Left lung (tissue), 10 donors: ENCODE results near the gene SENP3. TPM values are rescaled to one million over a fixed set of nuclear protein-coding genes. Genes with fewer than 3 reads are reported as not detected.
"Not testable (repeated sequence)": the region's sequence is repeated elsewhere in the genome, so short reads cannot be mapped to it uniquely, and the experiment has no call there.

Experiments used
- ATAC-seq: fragments of 200-7000 bp; cut with Tn5 transposase; one replicate; pipeline ENCODE4 v1.9.1; 2020; ENCODE audit warnings: moderate library complexity
- DNase-seq, 4 donors: peaks; one replicate each; pipeline ENCODE4 v3.0.0-alpha.2; 2013 to 2020
- H3K27ac ChIP-seq, 2 donors: fragments of 200-600 bp; sonication (generic) in 1 of 2; one replicate each; pipeline versions ENCODE4 v1.5.0 to v1.8.0; 2020 to 2021
- H3K27me3 ChIP-seq, 2 donors: fragments of 200-600 bp; sonication (generic) in 1 of 2; one replicate each; pipeline versions ENCODE4 v1.5.0 to v1.8.0; 2020 to 2021
- H3K36me3 ChIP-seq, 2 donors: fragments of 200-600 bp; sonication (generic) in 1 of 2; one replicate each; pipeline versions ENCODE4 v1.5.0 to v1.8.0; 2020 to 2021
- H3K4me1 ChIP-seq, 2 donors: fragments of 200-600 bp; one replicate each; pipeline ENCODE4 v1.8.0; 2021
- H3K4me3 ChIP-seq, 2 donors: fragments of 200-600 bp; sonication (generic) in 1 of 2; one replicate each; pipeline versions ENCODE4 v1.5.0 to v1.8.0; 2020 to 2021; ENCODE audit warnings: mild to moderate bottlenecking in 1 of 2
- H3K9me3 ChIP-seq, 2 donors: fragments of 200-600 bp; sonication (generic) in 1 of 2; one replicate each; pipeline versions ENCODE4 v1.5.0 to v1.8.0; 2020 to 2021
- CTCF ChIP-seq, 2 donors: fragments of 200-600 bp; sonication (generic) in 1 of 2; IDR thresholded peaks; one replicate each; pipeline versions ENCODE4 v1.5.0 to v1.8.0; 2021; ENCODE audit warnings: antibody characterized with exemption in 2 of 2
- intact Hi-C, 2 donors: fragments of 100-400 bp; cut with DNase I; formaldehyde crosslinking; loops; one replicate each; pipeline versions ENCODE4 v1.11.2 to v1.14.2; 2022
- polyA plus RNA-seq, 6 donors: library from polyadenylated mRNA; unstranded; fragments of 120-200 nt; gene quantifications; one replicate each; pipeline ENCODE4 v1.2.1, GENCODE V29; 2013; ENCODE audit not compliant: insufficient read length in 6 of 6
- total RNA-seq, 2 donors: library from RNA; stranded (reverse); fragmentation: NEBNext Ultra II Directional; extraction: Animal tissue kit (Norgen Biotek cat#: 25700); gene quantifications; one replicate each; pipeline ENCODE4 v1.2.1, GENCODE V29; 2021
- donor health status: DM: no; HTN: yes; CAD: no.
- donor health status: DM: no; HTN: no; CAD: no.

Gene SENP3
- total and polyA plus RNA-seq, 8 donors = 43.5 to 72.5 (median 67.9) TPM

DNA sequence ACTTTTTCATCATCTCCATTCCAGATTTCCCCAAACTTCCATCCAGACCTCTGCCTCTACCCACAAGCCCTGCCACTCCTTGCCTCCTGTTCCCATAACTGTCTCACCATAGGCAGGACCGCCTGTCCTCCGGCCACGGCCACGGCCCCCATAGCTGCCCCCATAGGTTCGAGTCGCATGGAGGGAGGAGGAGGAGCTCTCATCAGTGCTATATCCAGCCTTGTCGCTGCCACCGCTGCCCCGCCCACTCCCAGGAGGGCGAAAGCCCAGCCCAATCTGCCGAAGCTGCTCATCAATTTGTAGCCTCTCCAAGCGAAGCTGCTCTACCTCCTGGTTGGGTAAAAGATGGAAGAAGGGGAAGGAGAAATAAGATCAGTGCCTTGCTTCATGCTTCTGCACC lies 31.6 kb downstream of the SENP3 start:
- TF ChIP-seq CTCF (IDR thresholded peaks at IDR 0.05) = no peak
- H3K4me1 ChIP-seq = peaks cover 7 to 15% of the 10 kb centered on the region in 2 donors
- intact Hi-C loops = no loop called here
- no peaks in the 10 kb centered on the region for H3K27me3 ChIP-seq
- ATAC-seq (no peak), DNase-seq (no peak)
- H3K9me3 ChIP-seq = no peaks in the 10 kb centered on the region
- peaks cover 0 to 94% of the 10 kb centered on the region in 2 donors for H3K36me3 ChIP-seq
- no peak overlapping the region for H3K27ac ChIP-seq
- no peak overlapping the region for H3K4me3 ChIP-seq

DNA sequence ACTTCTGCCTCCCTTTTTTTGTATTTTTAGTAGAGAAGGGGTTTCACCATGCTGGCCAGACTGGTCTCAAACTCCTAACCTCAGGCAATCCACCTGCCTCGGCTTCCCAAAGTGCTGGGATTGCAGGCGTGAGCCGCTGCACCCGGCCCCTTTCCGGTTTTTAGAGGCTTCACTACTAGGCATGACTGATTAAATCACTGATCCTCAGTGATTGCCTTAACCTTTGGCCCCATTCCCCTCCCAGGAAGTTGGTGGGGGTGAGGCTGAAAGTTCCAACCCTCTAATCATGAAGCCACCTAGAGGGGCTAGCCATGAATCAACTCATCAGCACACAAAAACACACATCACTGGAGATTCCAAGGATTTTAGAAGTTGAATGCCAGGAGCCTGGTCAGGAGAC lies 35.8 kb downstream of the SENP3 start:
- H3K27me3 ChIP-seq, H3K4me1 ChIP-seq, intact Hi-C loops, DNase-seq, ATAC-seq, H3K27ac ChIP-seq, H3K9me3 ChIP-seq, H3K4me3 ChIP-seq: not testable (repeated sequence)
- peaks cover 0 to 97% of the 10 kb centered on the region in 2 donors for H3K36me3 ChIP-seq

GRCh38 chr17:7606280-7606679 lies 44.6 kb downstream of the SENP3 start:
- DNase-seq (no peak), ATAC-seq (no peak)
- intact Hi-C loops = no loop called here
- H3K4me1 ChIP-seq = peaks cover 3 to 16% of the 10 kb centered on the region in 2 donors
- H3K27me3 ChIP-seq = no peaks in the 10 kb centered on the region
- H3K36me3 ChIP-seq = peaks cover 0 to 52% of the 10 kb centered on the region in 2 donors
- no peak overlapping the region for H3K27ac ChIP-seq
- no peak overlapping the region for H3K4me3 ChIP-seq
- no peaks in the 10 kb centered on the region for H3K9me3 ChIP-seq
- no peak for TF ChIP-seq CTCF (IDR thresholded peaks at IDR 0.05)

- intact Hi-C loops = no loop called here
- no peaks in the 10 kb centered on the region for H3K9me3 ChIP-seq
These were observed 48.9 kb downstream of the SENP3 start for GRCh38 chr17:7610641-7611040.

DNA sequence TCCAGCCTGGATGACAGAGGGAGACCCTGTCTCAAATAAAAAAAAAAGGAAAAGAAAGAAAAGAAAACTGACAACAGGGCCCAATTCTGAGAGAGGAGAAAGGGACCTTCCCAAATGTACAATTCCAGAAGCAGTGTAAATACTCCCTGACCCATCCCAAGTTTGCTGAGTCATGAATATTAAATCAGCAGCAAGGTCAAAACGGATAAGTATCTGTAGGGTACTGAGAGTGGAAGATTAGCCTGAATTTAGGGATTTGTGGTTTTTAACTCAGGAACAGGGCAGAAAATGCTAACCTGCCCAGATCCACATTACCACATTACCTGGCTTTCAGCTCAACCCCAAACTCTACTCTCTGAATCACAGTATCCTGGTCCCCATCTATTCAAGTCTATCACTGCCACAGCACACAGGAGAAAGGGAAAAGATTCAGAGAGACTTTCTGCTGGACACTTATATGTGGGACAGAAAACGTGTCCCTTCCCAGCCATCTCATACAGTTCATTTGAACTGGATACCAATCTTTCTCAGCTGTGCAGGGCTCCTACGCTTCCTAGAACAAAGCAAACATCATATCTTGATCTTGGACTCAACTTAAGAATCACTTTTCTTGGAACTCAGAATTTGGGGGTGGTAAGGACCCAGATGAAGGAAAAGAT lies 50.0 kb downstream of the SENP3 start:
- no peak overlapping the region for H3K27ac ChIP-seq
- intact Hi-C loops = no loop called here

More at GRCh38 chr17:7610641-7611040, 48.9 kb downstream of the SENP3 start:
- Histone ChIP-seq H3K36me3 (peaks cover 0 to 9% of the 10 kb centered on the region in 2 donors), H3K4me1 (peaks cover 23 to 46% of the 10 kb centered on the region in 2 donors), H3K4me3 (no peak overlapping the region), H3K27me3 (no peaks in the 10 kb centered on the region), H3K27ac (no peak overlapping the region)
- no peak for TF ChIP-seq CTCF (IDR thresholded peaks at IDR 0.05)
- no peak for DNase-seq
- no peak for ATAC-seq

More for the DNA sequence above, 50.0 kb downstream of the SENP3 start:
- peaks cover 0 to 4% of the 10 kb centered on the region in 2 donors for H3K36me3 ChIP-seq
- DNase-seq (no peak), ATAC-seq (no peak)
- no peaks in the 10 kb centered on the region for H3K9me3 ChIP-seq
- peaks cover 23 to 46% of the 10 kb centered on the region in 2 donors for H3K4me1 ChIP-seq
- H3K27me3 ChIP-seq = no peaks in the 10 kb centered on the region
- H3K4me3 ChIP-seq = no peak overlapping the region
- no peak for TF ChIP-seq CTCF (IDR thresholded peaks at IDR 0.05)
